Mesothelial cell of epicardium (in vitro differentiated cells): Measurements from ENCODE around the gene ODF2L. TPM values are rescaled to one million over a fixed set of nuclear protein-coding genes. Genes with fewer than 3 reads are reported as not detected.

ENCODE experiments used
- DNase-seq, 2 experiments: peaks; one replicate each; pipeline ENCODE4 v3.0.0; 2021; ENCODE audit warnings: low spot score in 2 of 2; ENCODE audit not compliant: unreplicated experiment in 2 of 2
- H3K27ac Mint-ChIP-seq: 2 replicates; pipeline ENCODE4 v1.8.0; 2021; ENCODE audit warnings: mixed read lengths
- H3K27me3 Mint-ChIP-seq: 2 replicates; pipeline ENCODE4 v1.8.0; 2021; ENCODE audit warnings: low read depth, mixed read lengths
- H3K36me3 Mint-ChIP-seq: 2 replicates; pipeline ENCODE4 v1.8.0; 2021; ENCODE audit warnings: mixed read lengths
- H3K4me1 Mint-ChIP-seq: 2 replicates; pipeline ENCODE4 v1.8.0; 2021; ENCODE audit warnings: mixed read lengths
- H3K4me3 Mint-ChIP-seq: 2 replicates; pipeline ENCODE4 v1.8.0; 2021; ENCODE audit warnings: mild to moderate bottlenecking, moderate library complexity, mixed read lengths
- H3K9me3 Mint-ChIP-seq: 2 replicates; pipeline ENCODE4 v1.8.0; 2021; ENCODE audit warnings: mixed read lengths
- microRNA-seq: library from miRNA; unstranded; fragments of <30 nt; microRNA quantifications from one replicate; pipeline ENCODE4 v1.2.0, GENCODE V29; 2021; ENCODE audit warnings: inconsistent platforms, mixed read lengths
- total RNA-seq: library from RNA; stranded (reverse); gene quantifications from 3 replicates; pipeline ENCODE4 v1.2.1, GENCODE V29; 2021
- TF ChIP-seq, protein P1 (sequence below): fragments of 200-600 bp; sonication (generic); IDR thresholded peaks from one replicate; pipeline ENCODE4 v1.5.0; 2021; ENCODE audit warnings: antibody characterized with exemption; ENCODE audit not compliant: unreplicated experiment

Gene ODF2L
- total RNA-seq, 1 donor from 2014 or later, result 74.0 TPM

DNA sequence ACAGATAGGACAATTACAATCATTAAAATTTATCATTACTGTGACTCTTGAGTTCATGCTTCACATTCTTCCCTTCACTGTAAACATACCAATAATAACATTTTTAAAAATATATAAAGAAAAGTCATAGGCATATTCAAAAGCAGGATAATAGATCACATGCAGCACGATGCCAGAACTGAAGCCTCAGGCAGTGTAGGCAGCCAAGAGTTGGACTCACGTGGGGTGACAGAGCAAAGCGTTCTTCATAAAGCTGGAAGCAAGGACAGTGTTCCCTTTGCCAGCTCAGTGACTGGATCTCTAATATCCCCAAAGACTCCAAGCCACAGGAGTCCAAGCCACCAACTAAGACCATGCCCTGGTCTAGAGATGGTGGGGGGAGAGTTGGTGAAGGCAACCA lies 77.7 kb downstream of the ODF2L start:
- H3K36me3 Mint-ChIP-seq, result no peaks in the 10 kb centered on the region
- H3K4me1 Mint-ChIP-seq, result no peaks in the 10 kb centered on the region
- H3K4me3 Mint-ChIP-seq, result no peak overlapping the region
- TF ChIP-seq, protein P1, sequence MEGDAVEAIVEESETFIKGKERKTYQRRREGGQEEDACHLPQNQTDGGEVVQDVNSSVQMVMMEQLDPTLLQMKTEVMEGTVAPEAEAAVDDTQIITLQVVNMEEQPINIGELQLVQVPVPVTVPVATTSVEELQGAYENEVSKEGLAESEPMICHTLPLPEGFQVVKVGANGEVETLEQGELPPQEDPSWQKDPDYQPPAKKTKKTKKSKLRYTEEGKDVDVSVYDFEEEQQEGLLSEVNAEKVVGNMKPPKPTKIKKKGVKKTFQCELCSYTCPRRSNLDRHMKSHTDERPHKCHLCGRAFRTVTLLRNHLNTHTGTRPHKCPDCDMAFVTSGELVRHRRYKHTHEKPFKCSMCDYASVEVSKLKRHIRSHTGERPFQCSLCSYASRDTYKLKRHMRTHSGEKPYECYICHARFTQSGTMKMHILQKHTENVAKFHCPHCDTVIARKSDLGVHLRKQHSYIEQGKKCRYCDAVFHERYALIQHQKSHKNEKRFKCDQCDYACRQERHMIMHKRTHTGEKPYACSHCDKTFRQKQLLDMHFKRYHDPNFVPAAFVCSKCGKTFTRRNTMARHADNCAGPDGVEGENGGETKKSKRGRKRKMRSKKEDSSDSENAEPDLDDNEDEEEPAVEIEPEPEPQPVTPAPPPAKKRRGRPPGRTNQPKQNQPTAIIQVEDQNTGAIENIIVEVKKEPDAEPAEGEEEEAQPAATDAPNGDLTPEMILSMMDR, result no peak
- peaks cover 2% of the 10 kb centered on the region for H3K27me3 Mint-ChIP-seq
- DNase-seq, result no peak
- no peak overlapping the region for H3K27ac Mint-ChIP-seq
- no peaks in the 10 kb centered on the region for H3K9me3 Mint-ChIP-seq

DNA sequence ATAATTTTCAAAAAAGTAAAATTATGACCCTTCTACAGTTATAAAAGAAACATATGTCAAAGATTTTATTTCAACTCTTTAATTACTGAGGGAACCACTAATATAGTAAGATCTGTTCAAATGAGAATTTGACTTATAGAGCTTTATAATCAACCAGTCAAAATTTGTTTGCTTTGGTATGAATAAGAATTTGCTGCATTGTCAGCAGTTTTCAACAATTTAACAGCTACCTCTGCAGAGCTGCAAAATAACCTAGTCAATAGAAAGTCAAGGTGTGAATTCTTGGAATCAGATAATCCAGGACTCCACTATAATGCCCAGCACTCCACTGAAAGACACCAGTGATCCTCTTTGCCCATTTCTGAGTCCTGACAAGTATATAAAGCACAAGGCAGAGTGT lies 78.2 kb downstream of the ODF2L start:
- Mint-ChIP-seq H3K9me3 (no peaks in the 10 kb centered on the region), H3K4me3 (no peak overlapping the region), H3K36me3 (no peaks in the 10 kb centered on the region), H3K27ac (no peak overlapping the region), H3K27me3 (peaks cover 2% of the 10 kb centered on the region), H3K4me1 (no peaks in the 10 kb centered on the region)
- TF ChIP-seq, protein P1, result no peak
- no peak for DNase-seq

DNA sequence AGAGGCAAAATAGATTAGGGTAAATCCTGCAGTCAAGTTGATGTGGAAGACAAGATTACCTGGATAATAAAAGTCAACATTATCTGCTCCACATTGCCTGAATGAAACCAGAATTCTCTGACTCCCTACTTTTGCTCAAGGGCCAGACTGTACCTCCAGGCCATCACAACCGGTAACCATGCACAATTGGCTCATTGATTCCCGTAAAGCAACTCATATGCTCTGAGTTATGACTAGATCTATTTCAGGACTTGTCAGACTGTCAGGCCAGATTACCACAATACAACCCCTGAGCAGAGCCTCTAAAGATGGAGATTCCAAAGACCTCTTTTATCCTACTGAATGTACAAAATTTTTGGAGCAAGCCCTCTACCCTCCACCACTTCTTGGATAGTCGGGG lies 90.4 kb downstream of the ODF2L start:
- TF ChIP-seq, protein P1, result no peak
- DNase-seq, result no peak
- peaks cover 4% of the 10 kb centered on the region for H3K9me3 Mint-ChIP-seq
- H3K36me3 Mint-ChIP-seq, result no peaks in the 10 kb centered on the region
- peaks cover 11% of the 10 kb centered on the region for H3K27me3 Mint-ChIP-seq
- H3K4me3 Mint-ChIP-seq, result no peak overlapping the region
- H3K27ac Mint-ChIP-seq, result no peak overlapping the region
- no peaks in the 10 kb centered on the region for H3K4me1 Mint-ChIP-seq

DNA sequence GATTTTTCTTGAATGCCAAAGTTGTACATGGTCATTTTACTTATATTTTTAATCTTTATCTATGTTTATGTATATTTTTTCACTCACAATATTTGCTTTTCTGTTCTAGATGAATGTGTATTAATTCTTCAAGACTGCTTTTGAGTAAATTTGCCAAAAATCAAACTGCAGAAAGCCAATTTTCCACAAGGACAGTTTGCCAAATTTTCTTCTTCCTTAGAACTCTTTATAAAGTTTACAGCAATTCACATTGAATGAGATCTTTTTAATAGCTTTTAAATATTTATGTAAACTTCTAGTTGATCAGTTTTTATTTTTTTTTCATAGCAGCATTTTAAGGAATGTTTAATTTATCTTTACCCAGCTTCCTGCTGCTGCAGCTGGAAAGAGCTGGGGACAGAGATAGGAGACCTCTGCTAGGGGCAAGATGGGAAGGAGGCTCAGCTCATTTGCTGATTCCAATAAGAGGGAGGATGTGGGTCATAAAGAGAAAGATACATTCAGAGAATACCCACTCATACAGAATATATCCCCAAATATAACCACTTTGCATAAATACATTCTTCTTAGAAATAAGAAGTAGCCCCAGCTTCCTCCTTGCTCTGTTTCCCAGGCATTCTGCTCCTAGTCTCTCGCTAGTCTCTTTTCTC lies 93.0 kb downstream of the ODF2L start:
- Mint-ChIP-seq H3K4me1 (no peaks in the 10 kb centered on the region), H3K27ac (no peak overlapping the region)

More for the DNA sequence above, 93.0 kb downstream of the ODF2L start:
- Mint-ChIP-seq H3K4me3 (no peak overlapping the region), H3K9me3 (peaks cover 21% of the 10 kb centered on the region), H3K36me3 (no peaks in the 10 kb centered on the region), H3K27me3 (peaks cover 9% of the 10 kb centered on the region)
- DNase-seq, result no peak
- TF ChIP-seq, protein P1, result no peak

Small RNA genes lying within 50 kb of the gene (microRNA-seq; reads per million reads assigned to microRNA genes)
- not detected for gene MIR7856

Other genes starting within 250 kb of the ODF2L start
- 2.7 to 3.5 TPM (median 2.9 TPM) in 3 replicates for gene COL24A1, start 239.6 kb downstream of the ODF2L start, total RNA-seq
- gene CLCA2, start 27.8 kb upstream of the ODF2L start, total RNA-seq, result 0.11 to 0.32 TPM in 2 of 3 replicates, not detected in the other
- not detected in 3 replicates for gene CLCA1, start 72.6 kb upstream of the ODF2L start, total RNA-seq
- gene CLCA4, start 150.8 kb upstream of the ODF2L start, total RNA-seq, result 0.07 TPM in 1 of 3 replicates, not detected in the others